Activated CD4-positive, alpha-beta T cell treated with anti-CD3 and anti-CD28 coated beads, Interleukin-2, amount 50 U/mL, for 1 hour (primary cell): ENCODE results near the gene PSEN2.

Experiments
- DNase-seq: peaks from one replicate; pipeline ENCODE4 v3.0.0-alpha.2; 2020

The PSEN2 gene

DNA sequence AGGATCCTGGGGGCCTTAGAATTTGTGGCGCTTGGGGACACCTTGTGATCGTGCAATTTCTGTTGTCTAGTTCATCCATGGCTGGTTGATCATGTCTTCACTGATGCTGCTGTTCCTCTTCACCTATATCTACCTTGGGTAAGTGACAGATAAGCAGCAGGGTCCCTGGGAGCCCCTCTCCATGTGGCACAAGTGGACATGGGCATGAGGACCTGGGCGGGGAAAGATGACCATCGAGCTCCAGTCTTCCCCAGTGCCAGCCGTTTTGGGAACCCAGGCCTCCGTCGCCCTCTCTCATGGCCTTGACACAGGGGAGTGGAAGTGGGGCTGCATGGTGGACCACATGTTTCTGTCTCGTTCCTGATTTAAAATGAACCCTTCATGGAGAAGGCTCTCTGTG, 17.6 kb downstream of the PSEN2 start:
- DNase-seq = no peak

DNA sequence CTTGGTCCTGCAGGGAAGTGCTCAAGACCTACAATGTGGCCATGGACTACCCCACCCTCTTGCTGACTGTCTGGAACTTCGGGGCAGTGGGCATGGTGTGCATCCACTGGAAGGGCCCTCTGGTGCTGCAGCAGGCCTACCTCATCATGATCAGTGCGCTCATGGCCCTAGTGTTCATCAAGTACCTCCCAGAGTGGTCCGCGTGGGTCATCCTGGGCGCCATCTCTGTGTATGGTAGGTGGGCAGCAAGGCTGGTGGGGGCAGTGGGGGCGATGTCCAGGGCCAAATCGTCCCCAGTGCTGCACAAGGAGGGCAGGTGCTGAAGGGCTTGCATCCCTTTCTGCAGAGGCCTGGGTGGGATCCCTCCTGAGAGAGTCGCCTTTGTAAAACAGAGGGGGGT, 18.4 kb downstream of the PSEN2 start:
- DNase-seq = no peak

DNA sequence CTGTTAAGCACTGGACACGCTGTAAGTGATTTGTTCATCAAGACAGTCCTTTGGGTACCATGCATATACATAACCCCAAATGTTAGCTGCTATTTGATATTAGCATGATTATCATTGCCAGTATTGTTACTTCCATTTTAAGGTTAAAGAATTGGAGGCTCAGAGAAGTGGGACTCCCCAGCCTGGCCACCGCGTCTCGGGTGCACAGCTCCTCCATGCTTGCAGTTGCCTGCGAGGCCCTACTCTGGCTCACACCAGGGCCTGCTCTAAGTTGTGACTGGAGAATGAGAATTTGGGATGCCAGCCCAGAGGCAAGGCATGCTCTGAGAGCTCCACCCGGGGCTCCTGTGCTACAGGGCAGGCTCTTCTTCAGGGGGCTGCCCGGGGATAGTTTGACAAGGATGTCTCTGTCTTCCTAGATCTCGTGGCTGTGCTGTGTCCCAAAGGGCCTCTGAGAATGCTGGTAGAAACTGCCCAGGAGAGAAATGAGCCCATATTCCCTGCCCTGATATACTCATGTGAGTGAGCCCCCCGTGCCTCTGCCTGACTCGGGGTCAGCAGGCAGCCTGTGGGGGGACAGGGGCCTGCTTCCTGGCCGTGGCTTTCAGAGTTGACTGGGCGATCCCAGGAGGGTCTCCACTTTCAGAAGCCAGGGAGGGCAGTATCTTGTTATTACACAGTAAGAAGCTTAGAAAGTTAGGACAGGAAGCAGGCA, 19.4 kb downstream of the PSEN2 start:
- no peak for DNase-seq

DNA sequence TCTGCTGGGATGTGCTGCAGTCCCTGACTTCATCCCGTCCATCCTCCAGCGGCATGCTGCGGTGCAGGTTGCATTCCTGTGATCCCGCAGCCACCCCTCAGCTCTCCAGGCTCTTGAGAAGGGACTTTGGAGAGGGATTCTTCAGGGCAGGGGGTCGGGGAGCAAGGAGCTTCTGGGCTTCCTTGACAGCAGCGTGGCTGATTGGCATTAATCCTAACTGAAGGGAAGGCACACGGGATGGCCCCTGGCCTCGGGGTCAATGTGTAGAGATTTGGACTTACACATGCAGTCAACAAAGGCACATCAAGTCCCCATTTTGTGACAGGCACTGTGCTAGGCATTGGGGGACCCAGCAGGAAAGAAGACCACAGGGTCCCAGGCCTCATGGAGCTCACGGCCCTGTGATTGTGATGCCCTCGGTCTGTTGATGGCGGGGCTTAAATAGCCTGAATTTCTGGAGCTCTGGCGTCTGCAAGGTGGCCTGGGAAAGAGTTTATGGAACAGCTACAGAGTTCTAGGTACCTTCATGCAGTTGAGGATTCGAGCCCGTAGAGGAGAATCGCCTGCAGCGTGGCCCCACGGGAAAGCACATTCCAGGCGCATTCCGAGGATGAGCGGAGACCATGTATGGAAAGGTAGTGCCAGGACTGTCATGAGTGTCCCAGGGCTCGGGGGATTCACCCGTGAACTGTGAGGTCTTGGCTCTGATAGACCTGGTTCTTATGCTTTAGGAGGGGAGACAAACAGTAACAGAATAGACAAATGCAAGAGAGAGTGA, 20.1 kb downstream of the PSEN2 start:
- DNase-seq = no peak

DNA sequence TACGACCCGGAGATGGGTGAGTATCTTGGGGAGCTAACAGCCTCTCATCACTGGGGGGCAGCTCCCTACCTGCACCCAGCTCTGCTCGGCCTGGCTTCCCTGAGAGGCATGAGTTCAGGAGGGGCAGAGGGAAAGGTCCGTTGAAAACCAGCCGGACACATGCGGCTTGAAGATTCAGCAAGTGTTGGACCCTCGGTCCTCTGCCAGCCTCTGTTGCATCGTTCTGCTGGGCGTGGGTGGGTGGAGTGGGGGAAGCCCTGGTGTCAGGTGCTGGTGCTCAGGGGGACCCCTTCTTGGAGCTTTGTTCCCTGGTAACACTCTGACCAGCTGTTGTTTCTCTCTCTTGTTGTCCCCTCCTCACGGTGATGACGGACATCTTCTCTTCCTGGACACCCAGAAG, 20.9 kb downstream of the PSEN2 start:
- DNase-seq = no peak

DNA sequence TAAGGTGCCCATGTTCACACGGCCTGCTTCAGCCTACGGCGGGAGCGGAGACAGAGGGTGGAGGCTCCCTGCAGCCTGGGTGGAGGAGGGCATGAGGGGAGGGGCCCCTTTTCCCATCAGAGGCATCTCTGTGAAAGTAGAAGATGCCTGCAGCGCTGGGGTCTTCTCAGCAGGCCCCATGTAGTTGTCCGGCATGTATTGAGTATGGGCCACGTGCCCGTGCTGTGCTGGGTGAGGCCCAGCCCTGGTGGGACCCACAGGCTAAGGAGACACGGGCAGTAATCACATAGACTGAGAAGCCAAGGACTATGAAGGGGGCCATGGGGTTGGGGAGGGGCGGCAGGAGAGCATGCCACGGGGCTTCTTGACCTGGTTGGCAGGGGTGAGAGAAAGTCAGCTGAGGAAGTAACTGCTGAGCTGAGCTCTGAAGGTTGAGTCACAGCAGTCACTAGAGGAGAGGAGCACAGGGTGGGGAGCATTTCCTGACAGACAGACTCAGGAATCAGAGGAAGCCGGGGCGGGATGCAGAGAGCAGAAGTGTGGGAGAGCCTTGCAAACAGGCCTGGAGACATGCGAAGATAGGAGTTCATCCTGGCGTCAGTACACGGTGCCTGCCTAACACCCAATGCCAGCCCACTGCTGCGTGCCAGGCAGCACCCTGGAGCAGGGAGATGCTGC, 21.6 kb downstream of the PSEN2 start:
- DNase-seq = no peak

DNA sequence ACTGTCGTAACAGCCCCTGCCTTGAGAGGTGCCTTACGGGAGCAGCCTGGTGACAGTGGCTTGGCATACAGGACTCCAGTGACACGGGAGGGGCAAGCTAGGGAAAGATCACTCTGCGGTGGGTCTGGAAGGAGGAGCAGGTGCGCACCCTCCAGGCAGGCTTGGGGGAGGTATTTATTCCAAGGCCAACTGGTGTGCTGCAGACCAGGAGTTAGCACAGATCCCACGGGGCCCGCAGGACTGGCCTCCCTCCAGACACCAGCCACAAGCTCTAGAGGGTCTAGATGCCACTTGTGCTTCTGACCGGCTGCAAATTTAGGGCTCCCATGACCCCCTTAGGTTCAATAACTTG, 22.1 kb downstream of the PSEN2 start:
- DNase-seq = no peak

DNA sequence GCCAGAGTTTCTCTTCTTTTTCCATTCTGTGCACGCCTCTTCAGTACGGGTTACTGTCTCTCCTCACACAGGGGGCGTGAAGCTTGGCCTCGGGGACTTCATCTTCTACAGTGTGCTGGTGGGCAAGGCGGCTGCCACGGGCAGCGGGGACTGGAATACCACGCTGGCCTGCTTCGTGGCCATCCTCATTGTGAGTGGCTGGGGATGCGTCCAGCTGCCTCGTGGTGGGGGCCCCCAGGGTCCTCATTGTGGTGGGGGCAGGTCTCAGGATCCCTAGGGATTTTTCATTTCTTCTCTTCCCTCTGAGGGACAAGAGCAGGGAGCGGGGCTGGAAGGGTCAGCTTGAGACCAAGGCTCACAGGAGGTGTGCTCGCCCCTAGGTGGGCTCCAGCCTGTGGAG, 23.5 kb downstream of the PSEN2 start:
- no peak for DNase-seq

DNA sequence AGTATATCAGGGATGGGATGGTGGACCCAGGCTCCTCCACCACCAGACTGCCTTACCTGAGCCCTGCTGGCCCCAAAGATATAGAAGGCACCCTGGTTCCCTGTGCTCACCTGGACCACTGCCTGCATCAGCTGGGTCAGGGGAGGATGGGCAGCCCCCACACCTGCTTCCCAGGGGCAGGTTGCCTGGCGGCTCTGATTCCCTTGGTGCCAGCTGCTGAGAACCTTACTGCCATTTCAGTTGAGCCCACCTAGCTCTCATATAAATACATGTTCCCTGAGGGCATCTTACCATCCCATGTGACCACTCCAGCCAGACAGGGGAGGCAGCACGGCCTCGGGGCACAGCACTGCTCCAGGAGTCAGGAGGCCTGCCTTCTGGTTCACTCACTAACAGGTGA, 24.4 kb downstream of the PSEN2 start:
- DNase-seq = no peak

DNA sequence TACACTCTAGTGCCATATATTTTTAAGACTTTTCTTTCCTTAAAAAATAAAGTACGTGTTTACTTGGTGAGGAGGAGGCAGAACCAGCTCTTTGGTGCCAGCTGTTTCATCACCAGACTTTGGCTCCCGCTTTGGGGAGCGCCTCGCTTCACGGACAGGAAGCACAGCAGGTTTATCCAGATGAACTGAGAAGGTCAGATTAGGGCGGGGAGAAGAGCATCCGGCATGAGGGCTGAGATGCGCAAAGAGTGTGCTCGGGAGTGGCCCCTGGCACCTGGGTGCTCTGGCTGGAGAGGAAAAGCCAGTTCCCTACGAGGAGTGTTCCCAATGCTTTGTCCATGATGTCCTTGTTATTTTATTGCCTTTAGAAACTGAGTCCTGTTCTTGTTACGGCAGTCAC, 25.2 kb downstream of the PSEN2 start:
- no peak for DNase-seq

DNA sequence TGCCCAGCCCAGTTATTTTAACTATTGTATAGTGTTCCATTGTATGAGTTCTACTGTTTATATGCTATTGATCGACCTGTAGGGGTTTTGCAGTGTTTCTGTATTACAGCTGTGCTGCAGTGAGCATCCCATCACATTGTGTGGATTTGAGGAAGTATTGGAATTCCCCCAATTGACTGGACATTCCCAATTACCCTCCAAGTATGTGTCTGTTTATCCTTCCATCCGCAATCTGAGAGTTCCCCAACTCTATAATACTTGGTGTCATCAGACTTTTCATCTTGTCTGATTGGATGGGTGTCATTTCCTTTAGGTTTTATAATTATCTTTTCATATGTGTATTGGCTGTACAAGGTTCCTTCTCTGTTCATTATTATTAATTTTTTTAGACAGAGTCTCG, 27.8 kb downstream of the PSEN2 start:
- DNase-seq = no peak

DNA sequence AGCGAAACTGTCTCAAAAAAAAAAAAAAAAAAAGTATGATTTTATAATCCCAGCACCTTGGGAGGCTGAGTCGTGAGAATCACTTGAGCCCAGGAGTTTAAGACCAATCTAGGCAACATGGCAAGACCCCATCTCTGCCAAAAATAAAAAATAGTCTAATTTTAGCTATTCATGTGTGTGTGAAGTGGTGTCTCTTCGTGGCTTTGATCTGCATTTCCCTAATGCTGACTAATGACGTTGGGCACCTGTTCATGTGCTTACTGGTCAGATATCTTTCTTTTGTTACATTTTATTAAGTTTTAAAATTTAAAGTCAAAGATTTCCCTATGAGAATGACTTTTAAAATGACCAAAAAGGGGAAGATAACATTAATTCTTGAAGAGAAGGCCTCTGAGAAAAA, 31.0 kb downstream of the PSEN2 start:
- no peak for DNase-seq

DNA sequence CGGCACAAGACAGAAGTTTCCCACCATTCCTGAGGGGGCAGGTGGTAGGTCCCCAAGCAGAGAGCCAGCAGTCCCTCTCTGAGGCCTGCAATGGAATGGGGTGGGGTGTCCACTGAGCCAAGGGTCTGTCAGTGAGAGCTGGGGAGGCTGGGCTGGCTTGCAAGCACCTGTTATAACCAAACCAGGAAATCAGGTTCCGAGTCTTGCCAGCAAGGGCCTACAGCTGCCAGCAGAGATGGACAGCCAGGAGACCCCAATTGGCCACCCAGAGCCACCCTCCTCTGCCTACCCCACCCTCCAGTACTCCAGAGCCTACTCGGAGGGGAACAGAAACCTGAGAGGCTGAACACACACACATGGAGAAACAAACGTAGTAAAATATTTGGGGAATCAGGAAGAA, 32.2 kb downstream of the PSEN2 start:
- DNase-seq = no peak

DNA sequence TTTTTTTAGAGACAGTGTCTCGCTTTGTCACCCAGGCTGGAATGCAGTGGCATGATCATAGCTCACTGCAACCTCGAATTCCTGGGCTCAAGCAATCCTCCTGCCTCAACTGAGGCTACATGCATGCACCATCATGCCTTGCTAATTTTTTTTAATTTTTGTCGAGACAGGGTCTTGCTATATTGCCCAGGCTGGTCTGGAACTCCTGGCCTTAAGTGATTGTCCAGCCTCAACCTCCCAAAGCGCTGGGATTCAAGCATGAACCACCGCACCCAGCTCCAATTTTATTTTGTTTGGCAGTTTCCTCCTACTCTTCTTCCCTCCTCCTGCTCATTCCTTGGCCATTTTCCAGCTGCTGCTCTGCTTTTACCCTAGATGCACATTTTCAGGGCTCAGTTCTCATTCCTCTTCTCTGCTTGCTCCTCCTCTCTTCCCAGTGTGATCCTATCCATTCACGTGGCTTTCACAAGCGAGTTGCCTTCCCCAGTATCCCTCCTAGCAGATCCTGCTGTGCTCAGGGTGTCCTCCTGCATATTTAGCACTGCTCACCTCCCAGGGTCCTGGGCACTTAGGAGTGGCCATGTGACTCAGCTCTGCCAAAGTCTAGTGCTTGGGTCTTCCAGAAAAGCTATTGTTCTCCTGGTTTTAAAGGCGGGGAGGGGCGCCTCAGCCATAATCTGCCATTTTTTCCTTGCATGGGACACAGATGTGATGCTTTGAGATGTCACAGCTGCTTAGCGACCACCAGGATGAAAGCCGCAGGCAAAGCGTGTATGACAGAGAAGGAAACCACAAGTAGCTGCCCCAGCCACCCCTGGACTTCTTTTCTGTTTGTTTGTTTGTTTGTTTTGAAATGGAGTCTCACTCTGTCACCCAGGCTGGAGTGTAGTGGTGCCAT, 33.7 kb downstream of the PSEN2 start:
- no peak for DNase-seq

DNA sequence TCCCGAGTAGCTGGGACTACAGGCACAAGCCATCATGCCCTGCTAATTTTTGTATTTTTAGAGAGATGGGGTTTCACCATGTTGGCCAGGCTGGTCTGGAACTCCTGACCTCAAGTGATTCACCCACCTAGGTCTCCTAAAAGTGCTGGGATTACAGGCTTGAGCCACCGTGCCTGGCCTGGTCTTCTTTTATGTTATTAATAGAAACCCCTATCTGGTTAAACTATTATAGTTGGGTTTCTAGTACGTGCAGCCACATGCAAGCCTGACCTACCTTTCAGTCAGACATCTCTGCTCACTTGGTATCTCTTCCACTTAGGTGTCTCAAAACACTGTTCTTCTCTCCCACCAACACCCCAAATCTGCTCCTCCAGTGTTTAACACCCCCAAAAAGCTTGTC, 34.4 kb downstream of the PSEN2 start:
- no peak for DNase-seq

DNA sequence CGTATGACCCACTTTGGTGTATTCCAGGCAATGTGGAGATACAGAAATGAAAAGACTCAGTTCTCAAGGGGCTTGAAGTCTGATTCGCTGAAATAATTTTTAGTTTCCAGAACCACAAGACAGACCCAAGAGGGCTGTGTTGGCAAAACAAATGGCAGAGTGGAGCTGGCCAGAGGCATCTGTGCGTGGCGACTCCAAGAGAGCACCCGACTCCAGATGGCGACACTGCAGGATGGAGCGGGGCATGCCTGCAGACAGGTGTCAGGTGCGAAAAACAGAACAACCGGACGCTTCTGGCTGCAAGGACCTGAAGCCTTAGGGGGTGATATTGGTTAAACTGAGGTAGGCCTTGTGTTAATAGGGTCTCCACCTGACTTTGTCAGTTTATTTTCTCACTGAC, 38.0 kb downstream of the PSEN2 start:
- DNase-seq = no peak

DNA sequence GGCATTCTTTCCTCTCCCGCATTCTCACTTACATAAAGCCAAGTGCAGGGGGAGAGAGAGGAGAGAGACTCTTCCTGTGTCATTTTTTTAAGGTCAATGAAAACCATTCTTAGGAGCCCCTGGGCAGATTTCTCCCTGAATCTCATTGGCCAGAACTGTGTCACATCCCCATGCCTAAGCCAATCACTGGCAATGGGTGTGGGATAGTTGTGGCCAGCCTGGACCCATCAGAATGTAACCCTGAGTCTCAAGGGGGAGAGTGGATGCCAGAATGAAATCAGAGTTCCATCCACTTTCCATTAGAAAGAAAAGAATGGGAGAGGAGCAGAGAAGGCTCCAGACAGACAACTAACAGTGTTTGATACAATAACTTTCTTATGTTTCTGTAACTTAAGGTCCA, 38.5 kb downstream of the PSEN2 start:
- no peak for DNase-seq

DNA sequence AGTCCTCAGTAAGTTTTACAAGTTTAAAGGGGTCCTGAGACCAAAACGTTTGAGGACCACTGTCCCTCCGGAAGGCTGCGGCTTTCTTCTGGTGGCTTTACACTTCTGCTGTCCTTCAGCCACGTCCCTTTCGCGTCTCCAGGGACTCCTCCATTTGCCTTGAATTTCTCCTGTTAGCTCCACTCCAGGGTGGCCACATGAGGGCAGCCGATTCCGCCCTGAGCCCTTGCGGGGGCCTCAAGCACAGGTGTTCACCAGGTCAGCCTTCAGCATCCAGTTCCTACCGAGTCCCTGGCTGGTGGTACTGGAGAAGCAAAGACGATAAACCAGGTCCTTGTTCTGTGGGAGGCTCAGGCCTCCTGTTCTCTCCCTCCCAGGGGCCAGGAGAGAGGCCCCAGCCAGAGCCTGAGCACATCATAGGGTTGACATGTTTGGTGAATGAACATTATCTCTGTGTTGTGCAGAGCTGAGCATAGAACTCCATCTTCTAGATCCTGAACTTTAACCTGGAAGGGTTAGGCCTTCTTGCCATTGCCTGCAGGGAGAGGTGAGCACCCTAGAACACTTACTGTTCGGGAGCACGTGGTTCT, 42.3 kb downstream of the PSEN2 start:
- DNase-seq = peak; percentile 30

DNA sequence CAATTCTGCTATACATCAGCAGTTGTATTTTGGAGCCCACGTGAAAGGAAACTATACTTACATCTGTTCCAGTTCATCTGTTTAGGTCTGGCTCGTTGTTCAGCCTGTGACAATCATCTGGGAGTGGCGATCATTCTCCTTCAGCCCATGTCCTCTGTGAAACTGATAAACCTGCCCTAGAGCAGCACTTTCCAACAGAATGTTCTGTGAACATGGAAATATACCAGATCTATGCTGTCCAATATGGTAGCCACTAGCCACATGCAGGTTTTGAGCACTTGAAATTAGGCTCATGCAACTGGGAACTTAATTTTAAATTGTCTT, 45.2 kb downstream of the PSEN2 start:
- no peak for DNase-seq

DNA sequence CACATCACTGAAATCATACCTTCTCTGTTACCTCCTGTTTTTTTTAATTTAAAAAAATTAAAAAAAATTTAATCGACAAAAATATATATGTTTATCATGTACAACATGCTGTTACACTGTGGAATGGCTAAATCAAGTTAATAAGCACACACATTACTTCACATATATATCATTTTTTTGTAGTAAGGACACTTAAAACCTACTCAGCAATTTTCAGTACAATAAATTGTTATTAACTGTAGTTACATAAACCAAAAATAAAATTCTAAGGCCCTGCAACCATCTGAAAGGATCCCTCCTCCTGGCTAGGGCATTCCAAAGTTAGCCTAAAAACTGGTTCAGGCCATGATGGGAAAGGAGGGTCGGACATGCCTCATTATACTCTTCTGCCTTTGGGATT, 46.1 kb downstream of the PSEN2 start:
- DNase-seq = no peak

DNA sequence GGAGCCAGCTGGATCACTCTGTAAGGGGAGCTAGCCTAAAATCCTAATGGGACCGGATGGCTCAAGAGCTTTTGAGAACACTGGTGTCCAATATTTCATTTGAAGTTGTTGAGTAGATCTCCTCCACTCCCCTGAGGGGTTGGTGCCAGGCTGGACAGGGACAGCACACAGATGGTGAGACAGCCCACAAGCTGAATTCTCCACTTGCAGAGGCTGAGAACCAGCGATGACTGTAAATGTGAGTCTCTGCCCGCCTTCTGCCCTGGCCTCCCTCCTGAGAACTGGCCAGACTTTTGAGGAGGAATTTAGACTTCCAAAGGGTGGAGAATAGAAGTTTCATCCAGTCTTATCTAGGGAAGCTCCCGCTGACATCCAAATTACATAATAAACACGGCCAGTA, 49.2 kb downstream of the PSEN2 start:
- DNase-seq = no peak

DNA sequence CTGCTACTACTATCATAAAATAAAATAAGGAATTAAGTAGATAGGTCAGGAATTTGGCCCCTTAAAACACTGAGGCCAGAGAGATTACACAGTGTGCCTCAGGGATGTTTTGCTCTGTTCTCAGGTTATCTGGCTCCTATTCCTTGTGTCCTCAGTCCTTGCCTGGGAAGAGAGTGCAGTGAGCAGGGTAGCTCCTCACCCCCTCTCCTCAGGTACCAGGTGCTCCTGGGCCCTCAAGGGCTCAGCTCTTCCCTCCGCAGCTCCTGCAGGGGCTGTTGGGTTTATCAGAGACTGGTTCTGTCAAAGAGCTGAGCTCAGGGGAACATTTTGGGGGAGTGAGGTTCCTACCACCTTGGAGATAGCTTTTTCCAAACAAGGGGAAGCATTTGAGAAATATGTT, 49.6 kb downstream of the PSEN2 start:
- no peak for DNase-seq

DNA sequence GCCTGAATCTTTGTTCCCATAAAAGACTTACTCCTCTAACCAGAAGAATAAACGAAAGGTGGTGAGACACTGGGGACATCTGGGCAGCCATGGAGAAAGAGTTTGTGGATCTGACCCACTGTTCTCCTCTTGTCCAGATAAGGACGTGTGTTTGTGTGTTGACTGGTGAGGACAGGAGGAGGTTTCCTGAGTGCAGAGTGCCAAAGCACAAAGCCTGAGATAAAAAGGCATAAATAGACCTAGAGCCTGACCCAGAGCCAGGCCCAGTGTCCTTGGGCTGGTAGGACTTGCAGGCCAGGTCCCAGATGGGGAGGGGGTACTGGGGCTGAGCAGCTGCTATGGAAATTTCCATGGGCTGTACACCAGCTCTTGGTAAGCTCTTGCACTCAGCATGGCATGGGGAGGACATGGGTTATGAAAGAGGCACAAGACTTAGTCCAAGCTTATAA, 50.1 kb downstream of the PSEN2 start:
- no peak for DNase-seq
